Measurements from ENCODE around the gene C9.

DNA sequence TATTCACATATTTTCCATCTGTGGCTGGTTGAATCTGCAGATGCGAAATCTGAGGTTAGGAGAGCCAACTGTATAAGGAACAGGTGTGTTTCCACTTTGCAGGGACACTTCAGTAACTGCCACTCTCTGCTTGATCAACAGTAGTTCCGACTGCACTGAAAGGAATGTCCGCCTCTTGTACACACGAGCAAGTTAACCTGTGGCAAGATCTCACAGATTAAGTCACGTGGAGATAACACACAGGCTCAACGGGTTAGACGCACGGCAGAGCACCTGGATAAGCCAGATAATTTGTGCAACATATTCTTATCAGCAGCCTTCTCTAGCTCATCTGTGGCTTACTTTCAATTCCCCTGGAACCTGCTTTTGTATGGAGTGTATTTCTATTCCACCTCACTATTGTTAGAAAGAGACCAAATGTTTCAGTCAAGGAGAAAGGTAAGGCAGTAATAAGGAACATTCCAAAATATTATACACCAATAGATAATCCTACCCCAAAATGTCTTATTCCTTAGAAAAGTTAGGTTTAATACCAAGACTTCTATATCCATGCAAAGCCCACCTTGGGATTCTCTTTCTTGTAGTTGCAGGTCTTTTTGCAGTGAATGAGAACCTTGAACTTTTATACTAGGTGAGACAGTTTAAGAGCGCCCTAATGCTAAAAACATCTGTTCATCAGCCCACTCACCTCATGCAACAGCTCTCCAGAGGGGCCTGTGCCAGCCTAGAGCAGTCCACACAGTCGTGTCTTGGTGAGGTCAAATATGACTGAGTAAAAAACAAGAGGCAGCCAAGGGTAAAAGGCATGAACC is 6.5 kb upstream of the C9 start:
- TF ChIP-seq POLR2A (IDR thresholded peaks at IDR 0.05) (no peak), POLR2AphosphoS5 (IDR thresholded peaks at IDR 0.05) (peak; percentile 27 to 41)
- TF ChIP-seq, protein P1, sequence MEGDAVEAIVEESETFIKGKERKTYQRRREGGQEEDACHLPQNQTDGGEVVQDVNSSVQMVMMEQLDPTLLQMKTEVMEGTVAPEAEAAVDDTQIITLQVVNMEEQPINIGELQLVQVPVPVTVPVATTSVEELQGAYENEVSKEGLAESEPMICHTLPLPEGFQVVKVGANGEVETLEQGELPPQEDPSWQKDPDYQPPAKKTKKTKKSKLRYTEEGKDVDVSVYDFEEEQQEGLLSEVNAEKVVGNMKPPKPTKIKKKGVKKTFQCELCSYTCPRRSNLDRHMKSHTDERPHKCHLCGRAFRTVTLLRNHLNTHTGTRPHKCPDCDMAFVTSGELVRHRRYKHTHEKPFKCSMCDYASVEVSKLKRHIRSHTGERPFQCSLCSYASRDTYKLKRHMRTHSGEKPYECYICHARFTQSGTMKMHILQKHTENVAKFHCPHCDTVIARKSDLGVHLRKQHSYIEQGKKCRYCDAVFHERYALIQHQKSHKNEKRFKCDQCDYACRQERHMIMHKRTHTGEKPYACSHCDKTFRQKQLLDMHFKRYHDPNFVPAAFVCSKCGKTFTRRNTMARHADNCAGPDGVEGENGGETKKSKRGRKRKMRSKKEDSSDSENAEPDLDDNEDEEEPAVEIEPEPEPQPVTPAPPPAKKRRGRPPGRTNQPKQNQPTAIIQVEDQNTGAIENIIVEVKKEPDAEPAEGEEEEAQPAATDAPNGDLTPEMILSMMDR (IDR thresholded peaks at IDR 0.05): no peak
